ENCODE measurements around the gene TTC39B. TPM values are rescaled to one million over a fixed set of nuclear protein-coding genes. Genes with fewer than 3 reads are reported as not detected.
"Not testable (repeated sequence)": the region's sequence is repeated elsewhere in the genome, so short reads cannot be mapped to it uniquely, and the experiment has no call there.

TTC39B gene
- total RNA-seq, 2 experiments from 2014 or later, result 25.5 to 27.0 TPM

DNA sequence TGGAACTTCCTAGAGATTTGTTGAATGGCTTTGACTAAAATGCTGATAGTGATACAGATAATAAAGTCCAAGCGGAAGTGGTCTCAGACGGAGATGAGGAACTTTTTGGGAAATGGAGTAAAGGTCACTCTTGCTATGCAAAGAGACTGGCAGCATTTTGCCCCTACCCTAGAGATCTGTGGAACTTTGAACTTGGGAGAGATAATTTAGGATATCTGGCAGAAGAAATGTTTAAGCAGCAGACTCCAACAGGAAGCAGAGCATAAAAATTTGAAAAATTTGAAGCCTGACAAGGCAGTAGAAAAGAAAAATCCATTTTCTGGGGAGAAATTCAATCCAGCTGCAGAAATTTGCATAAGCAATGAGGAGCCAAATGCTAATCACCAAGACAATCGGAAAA, 15.7 kb upstream of the TTC39B start:
- H3K4me3 Mint-ChIP-seq; H3K36me3 Mint-ChIP-seq (ENCODE audit: low read depth); H3K27ac Mint-ChIP-seq; H3K4me1 Mint-ChIP-seq; H3K27me3 Mint-ChIP-seq; POLR2A ChIA-PET; DNase-seq: not testable (repeated sequence)
- CTCF ChIA-PET, result interaction anchor here (1.1 kb wide), 1 partner anchor 12 kb away, joined by 3 read pairs; no protein-coding TSS in a partner anchor
- H3K9me3 Mint-ChIP-seq, result peaks cover 25% of the 10 kb centered on the region

DNA sequence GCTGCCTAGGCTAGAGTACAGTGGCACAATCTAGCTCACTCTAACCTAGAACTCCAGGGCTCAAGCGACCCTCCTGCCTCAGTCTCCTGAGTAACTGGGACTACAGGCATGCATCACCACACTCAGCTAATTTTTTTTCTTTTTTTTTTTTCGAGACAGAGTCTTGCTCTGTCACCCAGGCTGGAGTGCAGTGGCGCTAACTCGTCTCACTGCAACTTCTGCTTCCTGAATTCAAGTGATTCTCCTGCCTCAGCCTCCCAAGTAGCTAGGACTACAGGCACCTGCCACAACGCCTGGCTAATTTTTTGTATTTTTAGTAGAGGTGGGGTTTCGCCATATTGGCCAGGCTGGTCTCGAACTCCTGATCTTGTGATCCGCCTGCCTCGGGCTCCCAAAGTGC, 12.6 kb upstream of the TTC39B start:
- H3K9me3 Mint-ChIP-seq, result peaks cover 26% of the 10 kb centered on the region
- H3K36me3 Mint-ChIP-seq (ENCODE audit: low read depth); DNase-seq; H3K27me3 Mint-ChIP-seq; H3K4me1 Mint-ChIP-seq; H3K4me3 Mint-ChIP-seq; H3K27ac Mint-ChIP-seq: not testable (repeated sequence)
- POLR2A ChIA-PET, result interaction anchor here (0.6 kb wide), 1 partner anchor 10 kb away, joined by 4 read pairs; no protein-coding TSS in a partner anchor
- CTCF ChIA-PET, result interaction anchor here (0.6 to 1.0 kb wide), 2 partner anchors 13 to 20 kb away, joined by 3 read pairs; partner anchors contain the start of gene TTC39B

GRCh38 chr9:15317836-15318235, 10.8 kb upstream of the TTC39B start:
- peaks cover 21% of the 10 kb centered on the region for H3K9me3 Mint-ChIP-seq
- no peaks in the 10 kb centered on the region for H3K27me3 Mint-ChIP-seq
- no peak overlapping the region for H3K4me3 Mint-ChIP-seq
- no peak overlapping the region for H3K27ac Mint-ChIP-seq
- no peak for DNase-seq
- POLR2A ChIA-PET, result no interaction called here
- H3K36me3 Mint-ChIP-seq (ENCODE audit: low read depth), result peaks cover 9% of the 10 kb centered on the region
- CTCF ChIA-PET, result no interaction called here
- peaks cover 6% of the 10 kb centered on the region for H3K4me1 Mint-ChIP-seq

- H3K27me3 Mint-ChIP-seq, result no peaks in the 10 kb centered on the region
- peaks cover 48% of the 10 kb centered on the region for H3K4me1 Mint-ChIP-seq
- CTCF ChIA-PET, result interaction anchor here (0.6 to 1.3 kb wide), 3 partner anchors 12 to 1617 kb away, joined by 3 to 4 read pairs (median 3); no protein-coding TSS in a partner anchor
- H3K36me3 Mint-ChIP-seq (ENCODE audit: low read depth), result peaks cover 10% of the 10 kb centered on the region
- no peak for DNase-seq
- H3K4me3 Mint-ChIP-seq, result no peak overlapping the region
- POLR2A ChIA-PET, result no interaction called here
- peak overlapping the region; percentile 79 for H3K27ac Mint-ChIP-seq
- H3K9me3 Mint-ChIP-seq, result peaks cover 16% of the 10 kb centered on the region
These were observed 4.6 kb upstream of the TTC39B start for GRCh38 chr9:15311607-15312006.

DNA sequence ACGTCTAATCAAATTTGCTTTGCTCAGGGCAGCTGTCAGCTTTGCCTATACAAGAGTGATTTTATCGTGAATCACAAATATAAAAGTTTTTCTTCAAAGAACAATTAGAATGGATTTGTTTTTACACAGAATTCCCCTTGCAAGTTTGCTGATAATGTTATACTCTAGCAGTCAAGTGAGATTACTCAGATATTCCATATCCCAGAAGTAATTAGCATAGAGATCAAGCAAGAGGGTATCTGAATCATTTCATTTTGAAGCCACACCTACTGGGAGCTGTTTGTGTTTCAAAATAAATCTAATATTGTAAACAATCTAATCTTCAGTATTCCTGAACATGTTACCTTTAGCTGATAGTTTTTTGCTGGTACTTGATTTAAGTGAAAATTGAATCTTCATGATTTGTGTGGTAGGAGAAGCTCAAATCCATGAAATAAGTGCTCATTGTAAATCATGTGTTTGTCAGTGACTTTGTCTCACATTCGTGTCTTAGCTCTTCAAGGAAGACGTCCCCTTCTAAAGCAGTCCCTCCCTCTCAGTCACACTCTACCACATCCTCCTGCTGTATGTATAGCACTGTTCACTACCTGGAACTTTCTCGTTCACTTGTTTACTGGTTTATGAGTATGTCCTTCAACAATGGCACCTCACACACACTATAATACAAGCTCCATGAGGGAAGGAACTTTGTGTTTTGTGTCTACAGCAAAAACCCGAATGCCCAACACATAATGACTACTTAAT, 3.3 kb upstream of the TTC39B start:
- peak; percentile 67 for DNase-seq
- ChIA-PET POLR2A (interaction anchor here (0.8 kb wide), 1 partner anchor 11 kb away, joined by 3 read pairs; no protein-coding TSS in a partner anchor), CTCF (interaction anchor here (0.8 to 1.5 kb wide), 6 partner anchors 11 to 189 kb away, joined by 3 to 4 read pairs (median 3); no protein-coding TSS in a partner anchor)
- Mint-ChIP-seq H3K27me3 (no peaks in the 10 kb centered on the region), H3K9me3 (peaks cover 12% of the 10 kb centered on the region), H3K27ac (peak overlapping the region; percentile 90), H3K36me3 (ENCODE audit: low read depth) (peaks cover 15% of the 10 kb centered on the region), H3K4me3 (peak overlapping the region; percentile 40), H3K4me1 (peaks cover 56% of the 10 kb centered on the region)

GRCh38 chr9:15308511-15308910, 1.5 kb upstream of the TTC39B start:
- Mint-ChIP-seq H3K36me3 (ENCODE audit: low read depth) (peaks cover 24% of the 10 kb centered on the region), H3K4me3 (no peak overlapping the region), H3K9me3 (peaks cover 8% of the 10 kb centered on the region), H3K27me3 (no peaks in the 10 kb centered on the region), H3K4me1 (peaks cover 65% of the 10 kb centered on the region), H3K27ac (peak overlapping the region; percentile 97)
- CTCF ChIA-PET, result interaction anchor here (2.8 kb wide), 1 partner anchor 10 kb away, joined by 12 read pairs; no protein-coding TSS in a partner anchor
- DNase-seq, result no peak
- POLR2A ChIA-PET, result no interaction called here

DNA sequence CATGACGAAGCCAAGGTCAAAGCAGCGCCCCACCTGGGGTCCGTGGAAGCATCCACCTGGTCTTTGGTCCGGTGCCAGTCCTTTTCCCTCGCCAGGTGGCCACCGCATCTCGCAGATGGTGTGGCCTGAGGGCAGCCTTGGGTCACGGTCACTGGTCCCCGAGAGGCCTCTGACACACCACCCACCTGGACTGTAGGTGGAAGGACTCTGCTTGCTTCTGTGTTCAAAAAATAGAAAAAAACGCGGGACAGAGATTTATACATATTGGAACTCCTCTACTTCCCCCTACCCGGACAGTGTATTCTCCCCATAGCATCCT, 466 bp upstream of the TTC39B start:
- H3K4me3 Mint-ChIP-seq, result peak overlapping the region; percentile 97
- H3K27me3 Mint-ChIP-seq, result no peaks in the 10 kb centered on the region
- H3K36me3 Mint-ChIP-seq (ENCODE audit: low read depth), result peaks cover 20% of the 10 kb centered on the region
- peak overlapping the region; percentile 97 for H3K27ac Mint-ChIP-seq
- no peak for DNase-seq
- ChIA-PET POLR2A (no interaction called here), CTCF (interaction anchor here (0.6 to 2.8 kb wide), 4 partner anchors 9 to 161 kb away, joined by 3 to 12 read pairs (median 6); no protein-coding TSS in a partner anchor)
- H3K4me1 Mint-ChIP-seq, result peaks cover 63% of the 10 kb centered on the region
- peaks cover 2% of the 10 kb centered on the region for H3K9me3 Mint-ChIP-seq

DNA sequence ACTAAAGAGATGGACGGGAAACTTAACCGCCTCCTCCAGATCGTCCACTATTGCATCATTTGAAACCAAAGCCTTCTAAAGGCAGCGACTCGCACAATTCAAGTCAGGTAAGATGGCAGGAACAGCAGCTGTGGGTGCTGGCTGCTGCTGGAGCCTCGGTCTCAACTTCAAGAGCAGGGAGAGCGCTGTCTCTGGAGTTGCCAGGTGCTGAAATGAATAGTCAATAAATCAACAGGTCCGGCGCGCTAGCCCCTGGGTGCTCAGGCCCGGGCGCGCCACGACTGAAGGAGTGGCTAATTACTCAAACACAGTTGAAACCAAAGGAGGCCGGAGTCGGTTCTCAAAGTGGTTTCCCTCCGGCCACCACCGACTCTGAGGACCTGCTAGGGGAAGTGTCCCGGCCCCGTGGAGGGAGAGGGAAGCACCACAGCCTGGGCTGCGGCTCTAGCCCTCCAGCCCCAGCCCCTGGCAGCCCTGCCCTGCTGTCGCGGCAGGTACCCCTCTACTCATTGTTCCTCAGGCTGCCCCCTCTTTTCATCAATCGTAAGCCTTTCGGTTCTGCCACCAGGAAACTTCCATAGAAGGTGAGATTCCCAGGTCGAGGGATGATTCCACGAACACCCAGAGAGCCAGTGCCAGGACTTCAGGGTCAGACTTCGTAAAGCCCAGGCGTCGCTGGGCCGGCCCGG, 804 bp downstream of the TTC39B start:
- Mint-ChIP-seq H3K4me1 (peaks cover 58% of the 10 kb centered on the region), H3K9me3 (no peaks in the 10 kb centered on the region), H3K4me3 (peak overlapping the region; percentile 97), H3K36me3 (ENCODE audit: low read depth) (peaks cover 24% of the 10 kb centered on the region), H3K27me3 (no peaks in the 10 kb centered on the region), H3K27ac (peak overlapping the region; percentile 88)
- CTCF ChIA-PET, result interaction anchor here (0.9 to 2.8 kb wide), 4 partner anchors 7 to 25 kb away, joined by 3 to 12 read pairs (median 6); no protein-coding TSS in a partner anchor
- POLR2A ChIA-PET, result interaction anchor here (0.7 kb wide), 1 partner anchor 10 kb away, joined by 3 read pairs; no protein-coding TSS in a partner anchor
- DNase-seq, result peak; percentile 58

DNA sequence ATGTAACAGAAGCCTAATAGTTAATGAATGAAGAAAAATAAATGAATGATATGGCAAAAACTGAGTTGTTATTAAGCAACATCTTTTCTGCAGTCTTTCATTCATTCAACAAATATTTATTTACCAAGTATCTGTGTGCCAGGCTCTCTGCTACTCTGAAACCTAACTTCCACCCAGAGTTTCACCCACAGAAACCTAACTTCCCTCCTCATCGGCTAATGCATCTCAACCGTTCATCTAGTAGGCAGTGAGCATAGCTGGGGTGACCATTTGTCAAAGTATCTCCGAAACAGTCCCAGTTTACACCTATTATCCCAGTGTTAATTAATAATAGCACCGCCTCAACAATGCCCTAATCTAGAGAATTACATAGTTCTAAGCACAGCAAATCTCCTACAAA, 1.5 kb downstream of the TTC39B start:
- Mint-ChIP-seq H3K9me3 (peaks cover 2% of the 10 kb centered on the region), H3K36me3 (ENCODE audit: low read depth) (peaks cover 27% of the 10 kb centered on the region), H3K4me3 (peak overlapping the region; percentile 97), H3K4me1 (peaks cover 58% of the 10 kb centered on the region), H3K27ac (peak overlapping the region; percentile 88), H3K27me3 (no peaks in the 10 kb centered on the region)
- ChIA-PET CTCF (interaction anchor here (2.0 to 2.7 kb wide), 2 partner anchors 10 to 12 kb away, joined by 6 to 8 read pairs; no protein-coding TSS in a partner anchor), POLR2A (no interaction called here)
- DNase-seq, result peak; percentile 12

DNA sequence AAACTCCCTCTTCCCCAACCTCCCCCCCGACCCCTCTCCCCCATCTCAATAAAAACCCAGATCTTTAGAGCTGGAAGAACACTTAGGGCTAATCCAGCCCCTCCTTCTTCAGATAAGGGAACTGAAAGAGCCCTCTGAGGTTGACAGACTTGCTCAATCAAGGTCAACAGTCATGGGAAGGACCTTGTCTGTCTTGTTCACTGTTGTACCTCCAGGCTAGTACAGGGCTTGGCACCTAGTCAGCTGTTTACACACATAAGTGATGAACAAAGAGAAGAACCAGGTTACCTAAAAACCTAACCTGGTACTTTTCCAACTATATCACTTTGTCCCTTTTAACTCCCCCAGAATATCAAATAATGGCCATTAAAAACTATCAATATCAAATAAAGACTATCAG, 2.4 kb downstream of the TTC39B start:
- H3K4me1 Mint-ChIP-seq, result peaks cover 58% of the 10 kb centered on the region
- ChIA-PET POLR2A (interaction anchor here (0.7 kb wide), 1 partner anchor 32 kb away, joined by 3 read pairs; no protein-coding TSS in a partner anchor), CTCF (interaction anchor here (0.8 to 2.0 kb wide), 3 partner anchors 9 to 52 kb away, joined by 3 to 6 read pairs (median 6); no protein-coding TSS in a partner anchor)
- H3K9me3 Mint-ChIP-seq, result peaks cover 2% of the 10 kb centered on the region
- no peak overlapping the region for H3K27ac Mint-ChIP-seq
- H3K36me3 Mint-ChIP-seq (ENCODE audit: low read depth), result peaks cover 27% of the 10 kb centered on the region
- no peaks in the 10 kb centered on the region for H3K27me3 Mint-ChIP-seq
- no peak for DNase-seq
- H3K4me3 Mint-ChIP-seq, result peak overlapping the region; percentile 97

GRCh38 chr9:15300218-15300617, 6.8 kb downstream of the TTC39B start:
- H3K9me3 Mint-ChIP-seq, result peaks cover 13% of the 10 kb centered on the region
- CTCF ChIA-PET, result interaction anchor here (0.9 to 2.4 kb wide), 5 partner anchors 8 to 88 kb away, joined by 3 to 12 read pairs (median 3); partner anchors contain the start of gene TTC39B
- peak overlapping the region; percentile 97 for H3K27ac Mint-ChIP-seq
- H3K27me3 Mint-ChIP-seq, result no peaks in the 10 kb centered on the region
- POLR2A ChIA-PET, result interaction anchor here (0.6 to 1.0 kb wide), 2 partner anchors 10 to 62 kb away, joined by 3 read pairs; no protein-coding TSS in a partner anchor
- peaks cover 73% of the 10 kb centered on the region for H3K4me1 Mint-ChIP-seq
- peak overlapping the region; percentile 74 for H3K4me3 Mint-ChIP-seq
- DNase-seq, result no peak
- peaks cover 51% of the 10 kb centered on the region for H3K36me3 Mint-ChIP-seq (ENCODE audit: low read depth)

DNA sequence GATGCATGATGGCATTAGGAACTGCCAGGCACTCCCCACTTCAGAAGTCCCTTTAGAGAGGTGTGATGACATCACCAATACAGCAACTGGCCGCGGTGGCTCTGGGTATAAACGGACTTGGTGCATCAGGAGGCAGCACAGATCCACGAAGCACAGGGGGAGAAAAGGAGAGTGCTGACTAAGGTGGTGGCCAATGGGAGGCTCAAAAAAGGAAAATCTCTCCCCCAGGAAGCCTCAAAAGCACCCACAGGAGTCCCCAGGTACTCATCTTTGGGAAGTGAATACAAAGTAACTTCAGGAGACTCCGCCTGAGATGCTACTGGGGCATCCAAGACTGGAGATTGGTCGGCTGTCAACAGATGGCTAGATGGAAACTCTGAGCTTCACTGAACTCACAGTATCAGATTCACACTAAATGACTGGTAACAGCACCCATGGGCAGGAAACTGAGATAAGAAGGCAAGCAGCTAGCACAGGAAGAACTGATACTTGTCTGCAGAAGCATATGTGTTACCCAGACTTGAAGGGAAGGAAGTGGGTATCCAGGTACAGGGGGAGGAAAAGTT, 7.6 kb downstream of the TTC39B start:
- POLR2A ChIA-PET, result interaction anchor here (0.6 to 1.0 kb wide), 2 partner anchors 11 to 61 kb away, joined by 3 read pairs; no protein-coding TSS in a partner anchor
- H3K36me3 Mint-ChIP-seq (ENCODE audit: low read depth), result peaks cover 49% of the 10 kb centered on the region
- CTCF ChIA-PET, result interaction anchor here (0.9 to 2.4 kb wide), 6 partner anchors 8 to 87 kb away, joined by 3 to 12 read pairs (median 3); partner anchors contain the start of gene TTC39B
- H3K27ac Mint-ChIP-seq, result peak overlapping the region; percentile 97
- DNase-seq, result peak; percentile 74
- peak overlapping the region; percentile 74 for H3K4me3 Mint-ChIP-seq
- H3K4me1 Mint-ChIP-seq, result peaks cover 73% of the 10 kb centered on the region
- H3K27me3 Mint-ChIP-seq, result no peaks in the 10 kb centered on the region
- peaks cover 13% of the 10 kb centered on the region for H3K9me3 Mint-ChIP-seq
